ENCODE data around the gene MCTP1. TPM values are rescaled to one million over a fixed set of nuclear protein-coding genes. Genes with fewer than 3 reads are reported as not detected.

The MCTP1 gene
- total RNA-seq, 1 experiment from 2014 or later: 5.6 TPM

DNA sequence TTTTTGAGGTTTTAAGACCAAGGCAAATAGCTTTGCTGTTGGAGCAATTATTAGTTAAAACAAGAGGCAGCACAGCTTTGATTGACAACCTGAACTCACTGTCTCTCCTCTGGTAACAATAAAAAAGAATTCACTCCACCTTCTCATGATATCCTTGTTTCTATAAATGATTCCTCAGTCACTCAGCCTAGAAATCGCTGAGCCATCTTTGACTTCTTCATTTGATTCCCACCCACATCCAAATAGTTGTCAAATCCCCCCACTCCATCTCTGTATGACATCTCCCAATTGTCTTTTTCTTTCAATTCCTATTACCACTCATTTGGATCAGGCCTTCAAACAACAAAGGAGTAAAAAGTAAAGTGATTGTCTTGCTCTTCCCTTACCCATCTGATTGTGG, 266.4 kb downstream of the MCTP1 start (continued):
- TF ChIP-seq, protein P1, sequence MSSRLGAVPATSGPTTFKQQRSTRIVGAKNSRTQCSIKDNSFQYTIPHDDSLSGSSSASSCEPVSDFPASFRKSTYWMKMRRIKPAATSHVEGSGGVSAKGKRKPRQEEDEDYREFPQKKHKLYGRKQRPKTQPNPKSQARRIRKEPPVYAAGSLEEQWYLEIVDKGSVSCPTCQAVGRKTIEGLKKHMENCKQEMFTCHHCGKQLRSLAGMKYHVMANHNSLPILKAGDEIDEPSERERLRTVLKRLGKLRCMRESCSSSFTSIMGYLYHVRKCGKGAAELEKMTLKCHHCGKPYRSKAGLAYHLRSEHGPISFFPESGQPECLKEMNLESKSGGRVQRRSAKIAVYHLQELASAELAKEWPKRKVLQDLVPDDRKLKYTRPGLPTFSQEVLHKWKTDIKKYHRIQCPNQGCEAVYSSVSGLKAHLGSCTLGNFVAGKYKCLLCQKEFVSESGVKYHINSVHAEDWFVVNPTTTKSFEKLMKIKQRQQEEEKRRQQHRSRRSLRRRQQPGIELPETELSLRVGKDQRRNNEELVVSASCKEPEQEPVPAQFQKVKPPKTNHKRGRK (CRISPR knock-in tag; IDR thresholded peaks at IDR 0.05; ENCODE audit: borderline replicate concordance): no peak
- no peak for TF ChIP-seq NFYB (CRISPR knock-in tag; conservative IDR thresholded peaks at IDR 0.05; ENCODE audit: low read depth)
- no peak for TF ChIP-seq GTF2I (CRISPR knock-in tag; conservative IDR thresholded peaks at IDR 0.05)
- TF ChIP-seq, protein P2, sequence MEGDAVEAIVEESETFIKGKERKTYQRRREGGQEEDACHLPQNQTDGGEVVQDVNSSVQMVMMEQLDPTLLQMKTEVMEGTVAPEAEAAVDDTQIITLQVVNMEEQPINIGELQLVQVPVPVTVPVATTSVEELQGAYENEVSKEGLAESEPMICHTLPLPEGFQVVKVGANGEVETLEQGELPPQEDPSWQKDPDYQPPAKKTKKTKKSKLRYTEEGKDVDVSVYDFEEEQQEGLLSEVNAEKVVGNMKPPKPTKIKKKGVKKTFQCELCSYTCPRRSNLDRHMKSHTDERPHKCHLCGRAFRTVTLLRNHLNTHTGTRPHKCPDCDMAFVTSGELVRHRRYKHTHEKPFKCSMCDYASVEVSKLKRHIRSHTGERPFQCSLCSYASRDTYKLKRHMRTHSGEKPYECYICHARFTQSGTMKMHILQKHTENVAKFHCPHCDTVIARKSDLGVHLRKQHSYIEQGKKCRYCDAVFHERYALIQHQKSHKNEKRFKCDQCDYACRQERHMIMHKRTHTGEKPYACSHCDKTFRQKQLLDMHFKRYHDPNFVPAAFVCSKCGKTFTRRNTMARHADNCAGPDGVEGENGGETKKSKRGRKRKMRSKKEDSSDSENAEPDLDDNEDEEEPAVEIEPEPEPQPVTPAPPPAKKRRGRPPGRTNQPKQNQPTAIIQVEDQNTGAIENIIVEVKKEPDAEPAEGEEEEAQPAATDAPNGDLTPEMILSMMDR (IDR thresholded peaks at IDR 0.05): no peak
- no peak for TF ChIP-seq ESRRA (CRISPR knock-in tag; IDR thresholded peaks at IDR 0.05; ENCODE audit: borderline replicate concordance)

DNA sequence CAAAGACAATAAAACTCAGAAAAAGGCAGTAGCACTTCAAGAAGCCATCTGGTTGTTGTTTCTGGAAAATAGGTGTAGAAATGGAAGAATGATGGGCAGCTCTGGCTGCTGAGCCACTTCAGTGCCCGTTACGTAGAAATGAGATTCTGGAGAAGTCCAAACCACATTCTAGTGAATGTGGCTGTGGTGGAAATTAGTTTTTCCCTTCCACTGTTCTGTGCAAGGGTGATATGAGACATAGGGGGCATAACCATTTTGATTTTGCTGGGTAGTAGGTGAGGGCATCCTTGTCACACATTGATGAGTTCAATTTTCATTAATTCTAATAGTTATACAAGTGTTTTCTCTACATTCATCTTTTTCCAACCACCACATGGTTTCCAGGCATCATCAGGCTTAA, 275.1 kb downstream of the MCTP1 start:
- H3K4me1 Mint-ChIP-seq: peaks cover 9% of the 10 kb centered on the region
- DNase-seq (ENCODE audit: low spot score): no peak
- H3K27me3 Mint-ChIP-seq (ENCODE audit: low read depth): no peaks in the 10 kb centered on the region; the same call in 1 of the 2 replicates
- no peak overlapping the region for H3K27ac Mint-ChIP-seq
- TF ChIP-seq RORB (CRISPR knock-in tag; IDR thresholded peaks at IDR 0.05) (no peak), NFE2L1 (CRISPR knock-in tag; IDR thresholded peaks at IDR 0.05) (no peak)
- TF ChIP-seq, protein P3, sequence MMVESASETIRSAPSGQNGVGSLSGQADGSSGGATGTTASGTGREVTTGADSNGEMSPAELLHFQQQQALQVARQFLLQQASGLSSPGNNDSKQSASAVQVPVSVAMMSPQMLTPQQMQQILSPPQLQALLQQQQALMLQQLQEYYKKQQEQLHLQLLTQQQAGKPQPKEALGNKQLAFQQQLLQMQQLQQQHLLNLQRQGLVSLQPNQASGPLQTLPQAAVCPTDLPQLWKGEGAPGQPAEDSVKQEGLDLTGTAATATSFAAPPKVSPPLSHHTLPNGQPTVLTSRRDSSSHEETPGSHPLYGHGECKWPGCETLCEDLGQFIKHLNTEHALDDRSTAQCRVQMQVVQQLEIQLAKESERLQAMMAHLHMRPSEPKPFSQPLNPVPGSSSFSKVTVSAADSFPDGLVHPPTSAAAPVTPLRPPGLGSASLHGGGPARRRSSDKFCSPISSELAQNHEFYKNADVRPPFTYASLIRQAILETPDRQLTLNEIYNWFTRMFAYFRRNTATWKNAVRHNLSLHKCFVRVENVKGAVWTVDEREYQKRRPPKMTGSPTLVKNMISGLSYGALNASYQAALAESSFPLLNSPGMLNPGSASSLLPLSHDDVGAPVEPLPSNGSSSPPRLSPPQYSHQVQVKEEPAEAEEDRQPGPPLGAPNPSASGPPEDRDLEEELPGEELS (CRISPR knock-in tag; IDR thresholded peaks at IDR 0.05): no peak
- TF ChIP-seq, protein P4, sequence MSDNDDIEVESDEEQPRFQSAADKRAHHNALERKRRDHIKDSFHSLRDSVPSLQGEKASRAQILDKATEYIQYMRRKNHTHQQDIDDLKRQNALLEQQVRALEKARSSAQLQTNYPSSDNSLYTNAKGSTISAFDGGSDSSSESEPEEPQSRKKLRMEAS (CRISPR knock-in tag; IDR thresholded peaks at IDR 0.05): no peak
- ChIA-PET CTCF (no interaction called here), POLR2A (no interaction called here)
- H3K36me3 Mint-ChIP-seq: peaks cover 14% of the 10 kb centered on the region
- no peak for ATAC-seq
- no peak overlapping the region for H3K4me3 Mint-ChIP-seq
- H3K9me3 Mint-ChIP-seq: peaks cover 34% of the 10 kb centered on the region

DNA sequence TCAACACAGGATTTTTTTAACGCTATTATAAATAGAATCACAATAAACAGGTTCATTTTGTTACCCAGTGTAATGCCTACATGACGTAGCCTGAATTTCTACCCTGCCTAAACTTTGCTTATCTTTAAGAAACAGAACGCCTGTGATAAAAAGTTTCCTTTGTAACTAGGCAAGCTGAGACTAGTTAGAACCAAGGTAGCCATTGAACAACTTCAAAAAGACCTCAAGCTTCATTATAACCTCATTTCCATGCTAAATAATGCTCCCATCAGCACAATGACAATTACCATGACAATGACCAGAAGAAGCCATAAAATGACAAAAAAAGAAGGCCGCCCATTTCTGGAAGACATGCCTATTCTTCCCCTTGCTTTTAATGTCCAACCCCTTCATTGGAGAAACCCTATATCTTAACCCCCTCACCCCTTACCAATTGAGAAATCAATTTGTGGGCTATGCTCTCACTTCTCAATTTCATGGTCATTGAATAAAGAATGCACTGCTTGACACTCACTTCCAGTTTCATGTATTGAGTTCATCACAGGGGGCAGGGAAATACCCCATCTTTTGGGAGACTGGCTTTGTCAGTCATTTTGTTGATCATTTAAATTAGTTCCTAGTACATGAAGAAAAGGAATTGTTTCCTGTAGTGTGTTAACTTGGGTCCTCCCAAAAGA, 276.8 kb downstream of the MCTP1 start:
- DNase-seq (ENCODE audit: low spot score) (no peak), ATAC-seq (no peak)
- H3K4me3 Mint-ChIP-seq: no peak overlapping the region
- H3K27ac Mint-ChIP-seq: no peak overlapping the region
- H3K27me3 Mint-ChIP-seq (ENCODE audit: low read depth): peaks cover 3% of the 10 kb centered on the region; the same call in 1 of the 2 replicates
- H3K4me1 Mint-ChIP-seq: peaks cover 9% of the 10 kb centered on the region
- H3K9me3 Mint-ChIP-seq: peaks cover 46% of the 10 kb centered on the region
- ChIA-PET POLR2A (no interaction called here), CTCF (no interaction called here)
- peaks cover 31% of the 10 kb centered on the region for H3K36me3 Mint-ChIP-seq
- TF ChIP-seq, protein P5, sequence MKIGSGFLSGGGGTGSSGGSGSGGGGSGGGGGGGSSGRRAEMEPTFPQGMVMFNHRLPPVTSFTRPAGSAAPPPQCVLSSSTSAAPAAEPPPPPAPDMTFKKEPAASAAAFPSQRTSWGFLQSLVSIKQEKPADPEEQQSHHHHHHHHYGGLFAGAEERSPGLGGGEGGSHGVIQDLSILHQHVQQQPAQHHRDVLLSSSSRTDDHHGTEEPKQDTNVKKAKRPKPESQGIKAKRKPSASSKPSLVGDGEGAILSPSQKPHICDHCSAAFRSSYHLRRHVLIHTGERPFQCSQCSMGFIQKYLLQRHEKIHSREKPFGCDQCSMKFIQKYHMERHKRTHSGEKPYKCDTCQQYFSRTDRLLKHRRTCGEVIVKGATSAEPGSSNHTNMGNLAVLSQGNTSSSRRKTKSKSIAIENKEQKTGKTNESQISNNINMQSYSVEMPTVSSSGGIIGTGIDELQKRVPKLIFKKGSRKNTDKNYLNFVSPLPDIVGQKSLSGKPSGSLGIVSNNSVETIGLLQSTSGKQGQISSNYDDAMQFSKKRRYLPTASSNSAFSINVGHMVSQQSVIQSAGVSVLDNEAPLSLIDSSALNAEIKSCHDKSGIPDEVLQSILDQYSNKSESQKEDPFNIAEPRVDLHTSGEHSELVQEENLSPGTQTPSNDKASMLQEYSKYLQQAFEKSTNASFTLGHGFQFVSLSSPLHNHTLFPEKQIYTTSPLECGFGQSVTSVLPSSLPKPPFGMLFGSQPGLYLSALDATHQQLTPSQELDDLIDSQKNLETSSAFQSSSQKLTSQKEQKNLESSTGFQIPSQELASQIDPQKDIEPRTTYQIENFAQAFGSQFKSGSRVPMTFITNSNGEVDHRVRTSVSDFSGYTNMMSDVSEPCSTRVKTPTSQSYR (CRISPR knock-in tag; IDR thresholded peaks at IDR 0.05): no peak
- TF ChIP-seq ZNF121 (CRISPR knock-in tag; IDR thresholded peaks at IDR 0.05) (no peak), KAT7 (CRISPR knock-in tag; IDR thresholded peaks at IDR 0.05; ENCODE audit: borderline replicate concordance) (no peak), ESRRA (CRISPR knock-in tag; IDR thresholded peaks at IDR 0.05; ENCODE audit: borderline replicate concordance) (no peak)
- TF ChIP-seq, protein P6, sequence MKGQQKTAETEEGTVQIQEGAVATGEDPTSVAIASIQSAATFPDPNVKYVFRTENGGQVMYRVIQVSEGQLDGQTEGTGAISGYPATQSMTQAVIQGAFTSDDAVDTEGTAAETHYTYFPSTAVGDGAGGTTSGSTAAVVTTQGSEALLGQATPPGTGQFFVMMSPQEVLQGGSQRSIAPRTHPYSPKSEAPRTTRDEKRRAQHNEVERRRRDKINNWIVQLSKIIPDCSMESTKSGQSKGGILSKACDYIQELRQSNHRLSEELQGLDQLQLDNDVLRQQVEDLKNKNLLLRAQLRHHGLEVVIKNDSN (CRISPR knock-in tag; IDR thresholded peaks at IDR 0.05): no peak
- TF ChIP-seq, protein P7, sequence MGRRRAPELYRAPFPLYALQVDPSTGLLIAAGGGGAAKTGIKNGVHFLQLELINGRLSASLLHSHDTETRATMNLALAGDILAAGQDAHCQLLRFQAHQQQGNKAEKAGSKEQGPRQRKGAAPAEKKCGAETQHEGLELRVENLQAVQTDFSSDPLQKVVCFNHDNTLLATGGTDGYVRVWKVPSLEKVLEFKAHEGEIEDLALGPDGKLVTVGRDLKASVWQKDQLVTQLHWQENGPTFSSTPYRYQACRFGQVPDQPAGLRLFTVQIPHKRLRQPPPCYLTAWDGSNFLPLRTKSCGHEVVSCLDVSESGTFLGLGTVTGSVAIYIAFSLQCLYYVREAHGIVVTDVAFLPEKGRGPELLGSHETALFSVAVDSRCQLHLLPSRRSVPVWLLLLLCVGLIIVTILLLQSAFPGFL (CRISPR knock-in tag; IDR thresholded peaks at IDR 0.05; ENCODE audit: borderline replicate concordance): no peak
- TF ChIP-seq, protein P8, sequence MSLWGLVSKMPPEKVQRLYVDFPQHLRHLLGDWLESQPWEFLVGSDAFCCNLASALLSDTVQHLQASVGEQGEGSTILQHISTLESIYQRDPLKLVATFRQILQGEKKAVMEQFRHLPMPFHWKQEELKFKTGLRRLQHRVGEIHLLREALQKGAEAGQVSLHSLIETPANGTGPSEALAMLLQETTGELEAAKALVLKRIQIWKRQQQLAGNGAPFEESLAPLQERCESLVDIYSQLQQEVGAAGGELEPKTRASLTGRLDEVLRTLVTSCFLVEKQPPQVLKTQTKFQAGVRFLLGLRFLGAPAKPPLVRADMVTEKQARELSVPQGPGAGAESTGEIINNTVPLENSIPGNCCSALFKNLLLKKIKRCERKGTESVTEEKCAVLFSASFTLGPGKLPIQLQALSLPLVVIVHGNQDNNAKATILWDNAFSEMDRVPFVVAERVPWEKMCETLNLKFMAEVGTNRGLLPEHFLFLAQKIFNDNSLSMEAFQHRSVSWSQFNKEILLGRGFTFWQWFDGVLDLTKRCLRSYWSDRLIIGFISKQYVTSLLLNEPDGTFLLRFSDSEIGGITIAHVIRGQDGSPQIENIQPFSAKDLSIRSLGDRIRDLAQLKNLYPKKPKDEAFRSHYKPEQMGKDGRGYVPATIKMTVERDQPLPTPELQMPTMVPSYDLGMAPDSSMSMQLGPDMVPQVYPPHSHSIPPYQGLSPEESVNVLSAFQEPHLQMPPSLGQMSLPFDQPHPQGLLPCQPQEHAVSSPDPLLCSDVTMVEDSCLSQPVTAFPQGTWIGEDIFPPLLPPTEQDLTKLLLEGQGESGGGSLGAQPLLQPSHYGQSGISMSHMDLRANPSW (CRISPR knock-in tag; conservative IDR thresholded peaks at IDR 0.05; ENCODE audit: low read depth): no peak
- TF ChIP-seq, protein P2 (IDR thresholded peaks at IDR 0.05): no peak
- TF ChIP-seq, protein P4 (CRISPR knock-in tag; IDR thresholded peaks at IDR 0.05): no peak

Data from WTC11 (cell line).